Measurements from ENCODE around the gene ACOT11.
"Not testable (repeated sequence)": the region's sequence is repeated elsewhere in the genome, so short reads cannot be mapped to it uniquely, and the experiment has no call there.

Gene ACOT11

GRCh38 chr1:54507033-54507870, 40.8 kb upstream of the ACOT11 start:
- no peak for FAIRE-seq
- TF ChIP-seq PAX5 (IDR thresholded peaks at IDR 0.05; ENCODE audit: insufficient read depth, low read length, severe bottlenecking) = no peak
- no peak for TF ChIP-seq POLR2AphosphoS5 (IDR thresholded peaks at IDR 0.05; ENCODE audit: low read depth, low read length)
- no peak for TF ChIP-seq POU2F2 (IDR thresholded peaks at IDR 0.05; ENCODE audit: low read depth, low read length)
- TF ChIP-seq SPI1 (IDR thresholded peaks at IDR 0.05; ENCODE audit: low read depth, low read length) = no peak
- DNase-seq (ENCODE audit: insufficient read length, low spot score) = no peak

DNA sequence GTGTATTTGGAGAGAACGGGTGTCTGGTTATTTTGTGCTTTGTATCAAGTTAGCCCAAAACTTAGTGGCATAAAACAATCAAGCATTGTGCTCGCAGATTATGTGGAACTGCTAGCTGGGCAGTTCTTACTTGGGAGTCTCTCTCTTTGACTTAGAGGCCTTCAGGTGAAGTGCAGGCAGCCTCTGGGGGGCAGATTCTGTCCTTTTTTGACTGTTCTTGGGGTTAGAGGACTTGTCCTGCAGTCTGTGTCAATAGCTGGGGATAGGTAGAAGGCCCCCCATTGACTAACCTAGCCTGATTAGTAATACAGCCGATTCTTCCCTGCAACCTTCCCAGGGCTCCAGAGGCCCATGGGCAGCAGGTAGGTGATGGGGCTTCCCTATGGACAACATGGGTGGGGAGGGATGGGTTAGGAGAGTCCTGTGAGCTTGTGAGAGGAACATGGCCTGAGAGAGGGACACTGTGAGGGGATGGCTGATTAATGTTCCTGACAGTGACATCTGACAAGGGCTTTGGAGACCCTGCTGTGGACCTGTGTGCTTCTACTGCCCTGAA, 37.2 kb upstream of the ACOT11 start:
- FAIRE-seq (no peak), DNase-seq (ENCODE audit: insufficient read length, low spot score) (no peak)
- no peak for TF ChIP-seq PAX5 (IDR thresholded peaks at IDR 0.05; ENCODE audit: insufficient read depth, low read length, severe bottlenecking)

- not testable (repeated sequence) for DNase-seq (ENCODE audit: insufficient read length, low spot score); FAIRE-seq
Observed at GRCh38 chr1:54513921-54514580, 34.0 kb upstream of the ACOT11 start.

GRCh38 chr1:54516249-54516920, 31.6 kb upstream of the ACOT11 start:
- FAIRE-seq = no peak
- no peak for DNase-seq (ENCODE audit: insufficient read length, low spot score)
- TF ChIP-seq SPI1 (IDR thresholded peaks at IDR 0.05; ENCODE audit: low read depth, low read length) = no peak
- TF ChIP-seq POLR2A (IDR thresholded peaks at IDR 0.05; ENCODE audit: low read depth, low read length) = no peak
- no peak for TF ChIP-seq PAX5 (IDR thresholded peaks at IDR 0.05; ENCODE audit: insufficient read depth, low read length, severe bottlenecking)
- TF ChIP-seq POU2F2 (IDR thresholded peaks at IDR 0.05; ENCODE audit: low read depth, low read length) = no peak
- no peak for TF ChIP-seq TAF1 (IDR thresholded peaks at IDR 0.05; ENCODE audit: low read depth, low read length)
- TF ChIP-seq POLR2AphosphoS5 (IDR thresholded peaks at IDR 0.05; ENCODE audit: low read depth, low read length) = no peak

- FAIRE-seq (no peak), DNase-seq (ENCODE audit: insufficient read length, low spot score) (no peak)
- no peak for TF ChIP-seq POLR2AphosphoS5 (IDR thresholded peaks at IDR 0.05; ENCODE audit: low read depth, low read length)
- no peak for TF ChIP-seq POU2F2 (IDR thresholded peaks at IDR 0.05; ENCODE audit: low read depth, low read length)
- no peak for TF ChIP-seq POLR2A (IDR thresholded peaks at IDR 0.05; ENCODE audit: low read depth, low read length)
- no peak for TF ChIP-seq SPI1 (IDR thresholded peaks at IDR 0.05; ENCODE audit: low read depth, low read length)
- no peak for TF ChIP-seq TAF1 (IDR thresholded peaks at IDR 0.05; ENCODE audit: low read depth, low read length)
- no peak for TF ChIP-seq PAX5 (IDR thresholded peaks at IDR 0.05; ENCODE audit: insufficient read depth, low read length, severe bottlenecking)
Observed at GRCh38 chr1:54517496-54517895, 30.5 kb upstream of the ACOT11 start.

DNA sequence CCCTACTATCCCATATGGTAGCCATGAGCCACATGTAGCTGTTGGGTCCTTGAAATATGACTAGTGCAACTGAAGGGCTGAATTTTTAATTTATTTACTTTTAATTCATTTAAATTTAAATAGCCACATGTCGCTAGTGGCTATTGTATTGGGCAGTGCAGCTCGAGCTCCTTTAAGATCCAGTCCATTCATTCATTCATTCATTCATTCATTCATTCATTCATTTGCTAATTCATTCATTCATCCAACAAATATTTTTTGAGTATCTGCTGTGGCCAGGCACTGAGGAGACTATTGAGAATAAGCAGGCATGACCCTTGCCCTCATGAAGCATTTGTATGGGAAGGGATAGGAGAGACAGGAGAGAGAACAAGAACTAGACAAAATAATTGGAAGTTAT, 29.5 kb upstream of the ACOT11 start:
- no peak for TF ChIP-seq PAX5 (IDR thresholded peaks at IDR 0.05; ENCODE audit: insufficient read depth, low read length, severe bottlenecking)
- no peak for TF ChIP-seq TAF1 (IDR thresholded peaks at IDR 0.05; ENCODE audit: low read depth, low read length)
- DNase-seq (ENCODE audit: insufficient read length, low spot score) = no peak
- no peak for FAIRE-seq

DNA sequence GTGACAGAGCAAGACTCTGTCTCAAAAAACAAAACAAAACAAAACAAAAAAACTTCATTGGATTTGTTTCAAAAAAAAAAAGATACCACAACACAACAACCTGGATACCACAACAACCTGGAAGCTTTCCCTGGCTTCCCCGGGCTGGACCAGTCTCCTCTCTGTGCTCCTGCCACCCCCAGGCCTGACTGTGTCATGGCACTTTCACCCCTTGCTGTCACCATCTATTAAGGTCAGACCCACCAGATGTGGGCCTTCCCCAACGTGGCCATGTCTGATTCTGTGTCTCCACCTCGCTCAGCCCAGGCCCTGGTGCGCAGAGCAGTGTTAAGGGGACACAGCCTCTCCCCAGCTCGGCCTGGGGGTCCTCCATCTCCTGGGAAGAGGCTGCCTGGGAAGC, 28.3 kb upstream of the ACOT11 start:
- FAIRE-seq (no peak), DNase-seq (ENCODE audit: insufficient read length, low spot score) (no peak)
- no peak for TF ChIP-seq SPI1 (IDR thresholded peaks at IDR 0.05; ENCODE audit: low read depth, low read length)
- TF ChIP-seq POLR2AphosphoS5 (IDR thresholded peaks at IDR 0.05; ENCODE audit: low read depth, low read length) = no peak
- TF ChIP-seq POLR2A (IDR thresholded peaks at IDR 0.05; ENCODE audit: low read depth, low read length) = no peak
- TF ChIP-seq TAF1 (IDR thresholded peaks at IDR 0.05; ENCODE audit: low read depth, low read length) = no peak

GRCh38 chr1:54520631-54521321, 27.3 kb upstream of the ACOT11 start:
- DNase-seq (ENCODE audit: insufficient read length, low spot score) (no peak), FAIRE-seq (no peak)
- TF ChIP-seq POU2F2 (IDR thresholded peaks at IDR 0.05; ENCODE audit: low read depth, low read length) = no peak

DNA sequence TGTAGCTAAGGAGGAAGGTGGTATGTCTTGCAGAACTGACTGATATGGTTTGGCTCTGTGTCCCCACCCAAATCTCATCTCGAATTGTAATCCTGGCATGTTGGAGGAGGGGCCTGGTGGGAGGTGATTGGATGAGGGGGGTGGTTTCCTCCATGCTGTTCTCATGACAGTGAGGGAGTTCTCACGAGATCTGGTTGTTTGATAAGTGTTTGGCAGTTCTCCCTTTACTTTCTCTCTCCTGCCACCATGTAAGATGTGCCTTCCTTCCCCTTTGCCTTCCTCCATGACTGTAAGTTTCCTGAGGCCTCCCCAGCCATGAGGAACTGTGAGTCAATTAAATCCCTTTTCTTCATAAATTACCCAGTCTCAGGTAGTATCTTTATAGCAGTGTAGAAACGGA, 21.5 kb upstream of the ACOT11 start:
- not testable (repeated sequence) for FAIRE-seq; DNase-seq (ENCODE audit: insufficient read length, low spot score)

GRCh38 chr1:54528613-54529012, 19.4 kb upstream of the ACOT11 start:
- FAIRE-seq (no peak), DNase-seq (ENCODE audit: insufficient read length, low spot score) (no peak)
- no peak for TF ChIP-seq POLR2AphosphoS5 (IDR thresholded peaks at IDR 0.05; ENCODE audit: low read depth, low read length)
- no peak for TF ChIP-seq SPI1 (IDR thresholded peaks at IDR 0.05; ENCODE audit: low read depth, low read length)
- TF ChIP-seq POLR2A (IDR thresholded peaks at IDR 0.05; ENCODE audit: low read depth, low read length) = no peak
- TF ChIP-seq TAF1 (IDR thresholded peaks at IDR 0.05; ENCODE audit: low read depth, low read length) = no peak
